Heart left ventricle (tissue), 13 donors: Measurements from ENCODE around the gene ENTPD7.

ENCODE experiments used
- POLR2A ChIP-seq, 2 donors: fragments of 450-650 bp; IDR thresholded peaks; one replicate each; pipeline ENCODE4 v1.6.1; 2017; ENCODE audit warnings: antibody characterized with exemption in 2 of 2, mild to moderate bottlenecking in 2 of 2, moderate library complexity in 2 of 2
- TF ChIP-seq, protein P1 (sequence below), 12 donors: fragments of 200-600 bp; sonication (generic) in 4 of 12; IDR thresholded peaks; one replicate each; pipeline versions ENCODE4 v1.5.0 to v1.8.0; 2018 to 2022; ENCODE audit warnings: antibody characterized with exemption in 12 of 12, mild to moderate bottlenecking in 5 of 12
- donor health status: ischemic (EF 13 %, LVEDD 7.1; RV severe dilation, severe dysfunction).
- donor health status: DM: no; HTN: yes; CAD: no.
- donor health status: DM: no; HTN: no; CAD: no.
- donor health status: ischemic (EF 25% LVEDD 6.9; RV normal size, moderate dysfunction).
- donor health status: ischemic (EF 25% LVEDD 5.7; RV mildly dilated, moderate dysfunction).
- donor health status: ischemic (EF 35%, LVEDD 5.7; RV mildly dilated, moderate dysfunction).
- donor health status: nonischemic (EF 11% LVEDD 7.7; RV severe dilation, severe dysfunction).
- donor health status: DM: yes; HTN: yes; CAD: no.
- donor health status: PGD.
- donor health status: ischemic (EF 29% LVEDD 5.4; RV normal size, mild dysfunction).
- donor health status: nonischemic (EF 23%, LVEDD 6.1; RV moderate dilation, normal function).

DNA sequence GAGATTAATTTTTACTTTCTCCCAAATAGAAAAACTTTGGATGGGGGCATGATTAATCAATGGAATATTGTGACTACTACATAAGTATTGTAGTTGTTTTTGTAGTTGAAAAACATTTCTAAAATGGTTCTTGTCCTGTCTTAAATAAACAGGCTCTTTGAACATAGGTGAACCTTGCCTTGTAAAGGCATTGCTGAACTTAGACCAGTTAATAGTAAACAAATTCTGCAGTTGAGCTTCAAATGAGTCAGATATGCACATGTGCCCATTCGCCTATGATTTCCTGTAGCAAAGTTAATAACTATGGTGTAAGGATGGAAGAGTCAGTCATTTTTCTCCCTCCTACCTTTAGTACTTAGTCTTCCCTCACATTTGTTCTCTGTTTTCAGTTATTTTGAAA is 95.4 kb downstream of the ENTPD7 start:
- TF ChIP-seq, protein P1, sequence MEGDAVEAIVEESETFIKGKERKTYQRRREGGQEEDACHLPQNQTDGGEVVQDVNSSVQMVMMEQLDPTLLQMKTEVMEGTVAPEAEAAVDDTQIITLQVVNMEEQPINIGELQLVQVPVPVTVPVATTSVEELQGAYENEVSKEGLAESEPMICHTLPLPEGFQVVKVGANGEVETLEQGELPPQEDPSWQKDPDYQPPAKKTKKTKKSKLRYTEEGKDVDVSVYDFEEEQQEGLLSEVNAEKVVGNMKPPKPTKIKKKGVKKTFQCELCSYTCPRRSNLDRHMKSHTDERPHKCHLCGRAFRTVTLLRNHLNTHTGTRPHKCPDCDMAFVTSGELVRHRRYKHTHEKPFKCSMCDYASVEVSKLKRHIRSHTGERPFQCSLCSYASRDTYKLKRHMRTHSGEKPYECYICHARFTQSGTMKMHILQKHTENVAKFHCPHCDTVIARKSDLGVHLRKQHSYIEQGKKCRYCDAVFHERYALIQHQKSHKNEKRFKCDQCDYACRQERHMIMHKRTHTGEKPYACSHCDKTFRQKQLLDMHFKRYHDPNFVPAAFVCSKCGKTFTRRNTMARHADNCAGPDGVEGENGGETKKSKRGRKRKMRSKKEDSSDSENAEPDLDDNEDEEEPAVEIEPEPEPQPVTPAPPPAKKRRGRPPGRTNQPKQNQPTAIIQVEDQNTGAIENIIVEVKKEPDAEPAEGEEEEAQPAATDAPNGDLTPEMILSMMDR (IDR thresholded peaks at IDR 0.05): no peak
- no peak for TF ChIP-seq POLR2A (IDR thresholded peaks at IDR 0.05)
